Stomach smooth muscle (tissue), 2 donors: ENCODE data around the gene RAB3C.

Experiments used
- H3K27ac ChIP-seq: one replicate; pipeline ENCODE4 v1.7.0; 2013; ENCODE audit warnings: mild to moderate bottlenecking, low read length, inconsistent platforms
- H3K27me3 ChIP-seq, 2 donors: one replicate each; pipeline ENCODE4 v1.7.0; 2013; ENCODE audit warnings: low read length in 2 of 2; ENCODE audit not compliant: insufficient read depth in 2 of 2, control insufficient read depth in 1 of 2
- H3K36me3 ChIP-seq, 2 donors: one replicate each; pipeline ENCODE4 v1.7.0; 2013; ENCODE audit warnings: low read length in 2 of 2; ENCODE audit not compliant: control insufficient read depth in 2 of 2, insufficient read depth in 2 of 2
- H3K4me1 ChIP-seq: one replicate; pipeline ENCODE4 v1.7.0; 2013; ENCODE audit warnings: low read length; ENCODE audit not compliant: control insufficient read depth, insufficient read depth
- H3K4me3 ChIP-seq, 2 donors: one replicate each; pipeline ENCODE4 v1.7.0; 2013; ENCODE audit warnings: low read length in 2 of 2
- H3K9ac ChIP-seq, 2 donors: one replicate each; pipeline ENCODE4 v1.7.0; 2013; ENCODE audit warnings: low read length in 2 of 2, mild to moderate bottlenecking in 1 of 2
- H3K9me3 ChIP-seq, 2 donors: one replicate each; pipeline ENCODE4 v1.7.0; 2013; ENCODE audit warnings: low read length in 2 of 2; ENCODE audit not compliant: control insufficient read depth in 2 of 2
- donor health status: healthy.
- donor health status: Pancreatic carcinoma.

Gene RAB3C

DNA sequence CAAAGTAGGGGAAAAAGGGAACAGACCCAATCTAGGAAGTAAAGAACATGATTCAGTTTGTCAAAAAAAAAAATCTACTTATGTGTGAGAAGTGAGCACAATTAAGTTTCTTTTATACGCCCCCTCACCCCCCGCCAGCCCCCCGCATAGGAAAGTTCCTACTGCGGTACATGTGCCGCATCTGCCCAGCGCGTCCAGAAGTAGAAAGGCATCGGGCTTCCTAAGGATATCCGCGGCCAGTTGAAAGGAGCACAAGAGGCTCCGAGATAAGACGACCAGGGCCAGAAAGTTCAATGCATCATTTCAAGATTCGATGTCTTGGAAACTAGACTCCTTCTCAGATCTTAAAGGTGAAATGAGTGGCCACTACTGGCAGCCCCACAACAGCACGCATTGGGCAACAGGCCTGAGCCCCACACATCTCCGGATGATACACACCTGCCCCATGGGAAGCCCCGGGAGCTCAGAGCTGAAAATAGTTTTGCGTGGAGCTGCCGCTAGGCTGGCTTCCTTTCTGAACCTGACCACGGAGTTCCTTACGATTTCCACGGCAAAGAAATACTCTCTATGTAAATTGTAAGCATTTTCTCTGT lies 203.9 kb downstream of the RAB3C start:
- H3K27me3 ChIP-seq: peaks cover 0 to 2% of the 10 kb centered on the region in 2 donors
- no peak overlapping the region for H3K9ac ChIP-seq
- no peak overlapping the region for H3K27ac ChIP-seq
- no peaks in the 10 kb centered on the region for H3K9me3 ChIP-seq
- H3K36me3 ChIP-seq: no peaks in the 10 kb centered on the region
- H3K4me1 ChIP-seq: no peaks in the 10 kb centered on the region
- no peak overlapping the region for H3K4me3 ChIP-seq

DNA sequence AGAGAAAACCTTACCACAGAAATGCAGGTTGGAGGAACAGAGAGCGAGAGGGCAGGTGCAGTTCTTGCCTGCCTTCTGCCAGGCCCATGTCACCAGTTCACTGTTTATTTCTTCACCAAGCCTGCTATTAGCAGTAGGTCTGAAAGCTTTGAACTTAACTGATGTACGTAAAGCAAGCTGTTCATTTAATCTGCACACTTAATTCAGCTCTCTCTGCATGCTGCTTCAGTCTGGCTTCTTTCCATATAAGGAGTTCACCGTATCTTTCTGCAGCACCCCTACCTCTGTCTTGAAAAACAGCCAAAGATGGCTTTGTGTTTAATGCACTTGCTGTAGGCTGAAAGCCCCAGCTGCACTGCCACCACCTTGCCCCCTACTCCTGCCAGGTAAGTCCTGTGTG lies 205.1 kb downstream of the RAB3C start:
- H3K27me3 ChIP-seq: peaks cover 0 to 2% of the 10 kb centered on the region in 2 donors
- H3K9me3 ChIP-seq: no peaks in the 10 kb centered on the region
- H3K4me1 ChIP-seq: no peaks in the 10 kb centered on the region
- no peak overlapping the region for H3K27ac ChIP-seq
- H3K9ac ChIP-seq: no peak overlapping the region
- H3K4me3 ChIP-seq: no peak overlapping the region
- no peaks in the 10 kb centered on the region for H3K36me3 ChIP-seq

DNA sequence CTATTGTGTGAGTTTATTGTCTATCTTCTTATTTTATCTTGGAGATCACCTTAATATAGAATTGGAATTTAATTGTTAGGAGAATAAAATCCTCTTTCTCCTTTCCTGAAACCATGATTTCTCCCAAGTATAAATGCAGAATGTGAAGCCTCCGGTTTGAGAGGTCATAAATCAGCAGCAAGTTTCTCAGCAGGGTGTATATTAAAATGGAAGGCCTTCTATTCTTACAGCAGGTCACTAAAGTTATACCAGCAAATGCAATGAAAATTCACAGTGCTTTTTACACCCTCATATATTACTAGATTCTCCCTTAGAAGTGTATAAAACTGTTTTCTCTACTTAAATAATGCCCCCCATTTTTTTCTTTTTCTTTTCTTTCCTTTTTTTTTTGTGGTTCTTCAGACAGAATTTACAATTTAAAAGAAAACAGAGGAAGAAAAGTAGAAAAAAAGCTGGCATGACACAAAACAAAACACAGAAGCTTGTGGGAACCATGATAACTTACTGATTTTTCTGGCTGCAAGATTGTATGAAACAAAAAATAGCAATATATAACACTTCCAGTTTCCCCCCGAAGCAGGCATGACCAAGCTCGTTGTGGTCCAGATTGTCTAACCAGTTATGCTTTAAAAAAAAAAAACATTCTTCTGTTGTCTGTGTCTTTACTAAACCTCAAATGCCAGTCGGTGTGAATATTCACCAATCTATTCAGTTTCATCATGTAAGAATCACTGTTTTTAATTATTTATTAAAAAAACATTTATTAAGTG lies 211.2 kb downstream of the RAB3C start:
- H3K27ac ChIP-seq: no peak overlapping the region
- no peaks in the 10 kb centered on the region for H3K4me1 ChIP-seq
- no peaks in the 10 kb centered on the region for H3K36me3 ChIP-seq
- no peaks in the 10 kb centered on the region for H3K9me3 ChIP-seq
- H3K4me3 ChIP-seq: no peak overlapping the region
- no peaks in the 10 kb centered on the region for H3K27me3 ChIP-seq
- H3K9ac ChIP-seq: no peak overlapping the region

DNA sequence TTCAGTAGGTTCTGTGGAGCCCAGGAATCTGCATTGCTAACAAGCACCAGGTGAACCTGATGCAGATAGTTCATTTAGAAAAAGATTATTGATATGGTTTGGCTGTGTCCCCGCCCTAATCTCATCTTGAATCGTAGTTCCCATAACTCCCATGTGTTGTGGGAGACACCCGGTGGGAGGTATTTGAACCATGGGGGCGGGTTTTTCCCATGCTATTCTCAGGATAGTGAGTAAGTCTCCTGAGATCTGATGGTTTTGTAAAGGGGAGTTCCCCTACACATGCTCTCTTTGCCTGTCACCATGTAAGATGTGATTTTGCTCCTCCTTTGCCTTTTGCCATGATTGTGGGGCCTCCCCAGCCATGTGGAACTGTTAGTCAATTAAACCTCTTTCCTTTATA lies 212.0 kb downstream of the RAB3C start:
- H3K9me3 ChIP-seq: no peaks in the 10 kb centered on the region
- no peaks in the 10 kb centered on the region for H3K36me3 ChIP-seq
- no peaks in the 10 kb centered on the region for H3K4me1 ChIP-seq
- no peak overlapping the region for H3K27ac ChIP-seq
- no peaks in the 10 kb centered on the region for H3K27me3 ChIP-seq
- no peak overlapping the region for H3K4me3 ChIP-seq
- no peak overlapping the region for H3K9ac ChIP-seq

DNA sequence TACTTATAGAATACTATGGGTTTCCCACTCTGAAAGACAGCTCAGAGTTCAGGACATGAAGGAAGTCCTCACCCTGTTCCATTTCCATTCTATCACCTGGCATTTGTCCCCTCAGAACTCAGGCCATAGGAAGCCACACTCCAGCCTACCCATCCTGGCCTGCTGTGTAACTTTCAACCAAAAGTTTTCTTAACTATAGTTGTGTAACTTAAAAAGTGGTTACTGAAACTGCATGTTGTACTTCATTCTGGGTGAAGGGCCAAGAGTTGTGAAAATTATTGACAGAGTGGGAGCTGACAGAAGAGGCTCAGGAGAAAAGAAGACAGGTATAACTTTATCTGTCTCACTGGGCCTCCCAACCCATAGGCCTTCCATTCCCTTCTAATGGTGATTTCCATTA lies 212.5 kb downstream of the RAB3C start:
- Histone ChIP-seq H3K27ac (no peak overlapping the region), H3K27me3 (no peaks in the 10 kb centered on the region), H3K9me3 (no peaks in the 10 kb centered on the region), H3K9ac (no peak overlapping the region), H3K36me3 (no peaks in the 10 kb centered on the region), H3K4me3 (no peak overlapping the region), H3K4me1 (no peaks in the 10 kb centered on the region)

DNA sequence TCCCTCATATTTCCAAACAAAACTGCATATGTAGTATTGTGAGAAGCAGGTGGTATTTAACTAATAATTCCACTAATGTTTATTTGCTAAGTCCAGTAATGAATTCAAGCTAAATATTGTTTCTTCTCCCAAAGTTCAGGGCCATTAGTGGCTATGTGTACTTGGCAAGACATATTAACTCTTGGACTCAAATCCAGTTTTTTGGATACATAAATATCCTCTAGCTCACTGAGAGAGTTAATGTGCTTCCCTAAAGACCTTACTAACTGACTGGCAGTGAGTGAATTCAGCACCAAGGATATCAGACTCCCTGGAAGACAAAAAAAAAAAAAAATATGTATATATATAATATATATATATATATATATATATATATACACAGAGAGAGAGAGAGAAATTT lies 214.1 kb downstream of the RAB3C start:
- Histone ChIP-seq H3K36me3 (no peaks in the 10 kb centered on the region), H3K9ac (no peak overlapping the region), H3K4me1 (no peaks in the 10 kb centered on the region), H3K9me3 (no peaks in the 10 kb centered on the region), H3K27ac (no peak overlapping the region), H3K27me3 (no peaks in the 10 kb centered on the region), H3K4me3 (no peak overlapping the region)

DNA sequence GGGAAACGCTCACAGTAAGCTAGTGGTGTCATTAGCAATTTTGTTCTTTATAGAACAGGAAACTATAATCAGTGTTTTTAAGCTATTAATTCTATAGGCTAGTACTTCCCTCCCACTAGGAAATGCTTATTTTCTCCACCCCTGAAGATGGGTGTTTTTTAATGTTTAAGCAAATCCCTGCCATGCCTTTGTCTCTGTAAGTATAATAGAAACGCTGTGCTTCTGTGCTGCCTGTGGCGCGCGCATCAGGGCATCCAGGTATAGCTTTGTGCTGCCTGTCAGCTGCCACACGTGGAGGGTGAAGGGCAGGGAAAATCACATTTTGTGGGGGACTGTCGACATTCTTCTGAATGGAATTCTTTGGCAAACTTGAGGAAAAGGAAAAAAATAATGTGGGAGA lies 217.5 kb downstream of the RAB3C start:
- Histone ChIP-seq H3K36me3 (no peaks in the 10 kb centered on the region), H3K27ac (no peak overlapping the region), H3K4me1 (no peaks in the 10 kb centered on the region), H3K4me3 (no peak overlapping the region), H3K27me3 (no peaks in the 10 kb centered on the region), H3K9ac (no peak overlapping the region), H3K9me3 (no peaks in the 10 kb centered on the region)

DNA sequence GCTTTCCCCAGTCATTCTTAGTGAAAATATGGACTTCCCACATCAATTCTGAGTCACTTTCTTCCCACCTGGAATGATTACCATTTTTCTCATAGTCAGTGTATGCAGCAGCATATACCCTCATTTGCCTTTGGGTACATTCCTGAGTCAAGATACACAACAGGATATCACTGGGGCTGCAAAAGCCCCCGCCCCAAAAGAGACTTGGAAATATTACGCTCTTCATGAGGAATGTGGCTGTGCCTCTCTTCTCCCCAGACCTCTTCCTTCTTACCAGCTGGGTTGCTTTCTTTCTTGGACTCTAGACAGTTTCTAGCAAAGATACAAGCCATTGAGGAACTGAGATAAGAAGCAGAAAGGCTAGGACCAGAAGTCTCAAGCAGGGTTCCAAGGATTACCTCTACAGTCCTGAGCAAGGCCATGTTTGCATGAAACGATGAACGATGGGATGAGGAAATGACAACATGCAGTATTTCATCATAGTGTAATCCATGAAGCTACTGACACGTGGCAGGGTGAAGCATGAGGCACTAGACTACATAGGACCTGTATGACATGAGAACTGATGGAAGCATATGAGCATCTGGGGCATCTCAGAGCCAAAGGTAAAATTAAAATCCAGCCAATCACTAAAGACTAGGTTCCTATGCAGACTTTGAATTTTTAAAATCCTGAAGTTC lies 218.1 kb downstream of the RAB3C start:
- no peaks in the 10 kb centered on the region for H3K27me3 ChIP-seq
- H3K27ac ChIP-seq: no peak overlapping the region
- no peaks in the 10 kb centered on the region for H3K36me3 ChIP-seq
- no peak overlapping the region for H3K4me3 ChIP-seq
- no peak overlapping the region for H3K9ac ChIP-seq
- no peaks in the 10 kb centered on the region for H3K9me3 ChIP-seq
- no peaks in the 10 kb centered on the region for H3K4me1 ChIP-seq

DNA sequence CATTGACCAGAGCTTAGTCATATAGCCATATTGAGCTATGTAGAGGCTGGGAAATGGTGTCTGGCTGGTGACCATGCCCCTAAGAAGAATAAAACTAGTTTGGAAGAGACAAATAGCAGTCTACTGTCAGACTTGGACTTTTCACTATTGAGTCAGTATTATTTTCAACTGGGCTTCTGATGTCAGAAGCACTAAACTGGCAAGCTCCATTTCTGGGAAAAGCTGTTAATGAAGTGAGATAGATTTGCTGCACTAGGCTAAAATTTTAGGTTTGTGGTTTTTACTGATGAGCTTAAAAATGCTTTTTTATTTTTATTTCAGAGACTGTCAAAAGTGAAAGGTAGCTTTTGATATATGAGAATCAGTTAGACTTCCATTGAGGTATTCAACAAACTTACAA lies 220.2 kb downstream of the RAB3C start:
- Histone ChIP-seq H3K4me3 (no peak overlapping the region), H3K4me1 (no peaks in the 10 kb centered on the region), H3K9me3 (peaks cover 0 to 2% of the 10 kb centered on the region in 2 donors), H3K9ac (no peak overlapping the region), H3K36me3 (no peaks in the 10 kb centered on the region), H3K27me3 (peaks cover 0 to 4% of the 10 kb centered on the region in 2 donors), H3K27ac (no peak overlapping the region)

DNA sequence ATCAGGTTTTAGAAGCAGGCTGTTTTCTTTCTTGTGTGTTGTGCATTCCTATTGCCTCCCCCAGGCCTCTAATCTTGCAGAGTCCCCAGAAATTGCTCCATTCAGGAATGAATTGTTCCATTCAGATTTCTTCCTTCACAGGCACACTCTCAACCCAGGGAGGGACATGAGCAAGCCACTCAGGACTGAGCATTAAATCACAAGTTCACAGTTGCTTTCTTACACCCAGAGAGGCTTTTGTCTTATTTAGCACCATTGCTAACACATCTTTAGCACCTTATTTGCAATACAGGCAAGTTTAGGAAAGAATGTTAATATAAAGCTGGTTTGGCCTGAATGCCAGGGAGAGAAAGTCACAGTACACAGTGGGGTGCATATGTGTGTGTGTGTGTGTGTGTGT lies 221.4 kb downstream of the RAB3C start:
- H3K27ac ChIP-seq: no peak overlapping the region
- no peak overlapping the region for H3K4me3 ChIP-seq
- no peak overlapping the region for H3K9ac ChIP-seq
- H3K27me3 ChIP-seq: peaks cover 0 to 4% of the 10 kb centered on the region in 2 donors
- peaks cover 0 to 2% of the 10 kb centered on the region in 2 donors for H3K9me3 ChIP-seq
- no peaks in the 10 kb centered on the region for H3K36me3 ChIP-seq
- no peaks in the 10 kb centered on the region for H3K4me1 ChIP-seq

DNA sequence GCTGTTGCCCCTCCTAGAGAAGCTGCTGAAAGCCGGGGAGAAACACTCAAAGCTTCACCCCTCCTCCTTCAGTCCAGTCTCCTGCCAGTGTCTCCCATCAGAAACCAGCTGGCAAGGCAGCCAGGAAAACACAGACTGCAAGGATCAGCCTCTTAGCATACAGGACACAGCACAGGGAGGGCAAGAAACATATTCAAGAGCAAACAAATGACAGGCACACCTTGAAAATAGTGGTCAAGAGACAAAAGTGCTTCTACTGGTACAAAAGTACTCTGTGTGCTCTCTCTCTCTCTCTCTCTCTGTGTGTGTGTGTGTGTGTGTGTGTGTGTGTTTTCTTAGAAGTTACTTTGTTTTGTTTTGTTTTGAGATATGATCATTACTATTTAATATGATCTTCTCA lies 227.2 kb downstream of the RAB3C start:
- H3K4me1 ChIP-seq: no peaks in the 10 kb centered on the region
- H3K9me3 ChIP-seq: peaks cover 0 to 4% of the 10 kb centered on the region in 2 donors
- H3K4me3 ChIP-seq: no peak overlapping the region
- no peak overlapping the region for H3K9ac ChIP-seq
- no peak overlapping the region for H3K27ac ChIP-seq
- peaks cover 0 to 4% of the 10 kb centered on the region in 2 donors for H3K27me3 ChIP-seq
- H3K36me3 ChIP-seq: no peaks in the 10 kb centered on the region
